PC-3 (cell line): ENCODE data around the gene HOOK1. TPM values are rescaled to one million over a fixed set of nuclear protein-coding genes. Genes with fewer than 3 reads are reported as not detected.

Source experiments
- ATAC-seq: fragments of 200-7000 bp; cut with Tn5 transposase; 2 replicates; pipeline ENCODE4 v1.9.1; 2020; ENCODE audit warnings: mild to moderate bottlenecking, moderate library complexity
- BruUV-seq: library from RNA; stranded (reverse); fragments of 400-500 nt; replicated peaks from 2 replicates; lab custom pipeline; 2021; lab: Mats Ljungman, UMichigan
- CTCF ChIA-PET: fragments of 300-600 bp; sonication (Branson Sonifier 250); formaldehyde crosslinking; loops from one replicate; lab custom pipeline; 2022; ENCODE audit warnings: antibody characterized with exemption; lab: Charles Lee
- POLR2A ChIA-PET: fragments of 300-600 bp; sonication (Branson Sonifier 250); formaldehyde crosslinking; loops from one replicate; lab custom pipeline; 2022; ENCODE audit warnings: antibody characterized with exemption; ENCODE audit not compliant: unreplicated experiment; lab: Charles Lee
- DNase-seq: peaks from one replicate; pipeline ENCODE4 v3.0.0-alpha.2; 2015
- H2AFZ ChIP-seq: fragments of 300-600 bp; sonication (generic); 2 replicates; pipeline ENCODE4 v1.6.0; 2016; ENCODE audit warnings: antibody characterized with exemption, low read length
- H3F3A ChIP-seq: fragments of 300-600 bp; sonication (generic); one replicate; pipeline ENCODE4 v1.6.0; 2017; ENCODE audit warnings: antibody characterized with exemption, low read length, control low read depth, mild to moderate bottlenecking; ENCODE audit not compliant: unreplicated experiment
- H3K27ac ChIP-seq: fragments of 300-600 bp; sonication (generic); 2 replicates; pipeline ENCODE4 v1.5.1; 2016; ENCODE audit warnings: mild to moderate bottlenecking, low read length
- H3K27me3 ChIP-seq: fragments of 300-600 bp; sonication (generic); 2 replicates; pipeline ENCODE4 v1.6.1; 2016; ENCODE audit warnings: low read length, mixed read lengths
- H3K36me3 ChIP-seq: fragments of 300-600 bp; sonication (generic); 2 replicates; pipeline ENCODE4 v1.6.1; 2016; ENCODE audit warnings: low read depth, mixed run types, low read length, mixed read lengths
- H3K4me1 ChIP-seq: fragments of 300-600 bp; sonication (generic); 2 replicates; pipeline ENCODE4 v1.5.1; 2016; ENCODE audit warnings: low read length; ENCODE audit not compliant: insufficient read depth
- H3K4me2 ChIP-seq: fragments of 300-600 bp; sonication (generic); 2 replicates; pipeline ENCODE4 v1.6.0; 2016; ENCODE audit warnings: low read length
- H3K4me3 ChIP-seq: fragments of 300-600 bp; sonication (generic); 2 replicates; pipeline ENCODE4 v1.5.1; 2016; ENCODE audit warnings: mild to moderate bottlenecking, low read length, mixed read lengths
- H3K79me2 ChIP-seq: fragments of 300-600 bp; sonication (generic); 2 replicates; pipeline ENCODE4 v1.6.1; 2017; ENCODE audit warnings: low read length, mixed read lengths
- H3K9ac ChIP-seq: fragments of 300-600 bp; sonication (generic); 2 replicates; pipeline ENCODE4 v1.6.0; 2016; ENCODE audit warnings: mild to moderate bottlenecking, low read length
- H3K9me2 ChIP-seq: fragments of 300-600 bp; sonication (generic); replicated peaks from 2 replicates; pipeline ENCODE4 v1.6.1; 2016; ENCODE audit warnings: mixed run types, low read length, mixed read lengths
- H3K9me3 ChIP-seq: fragments of 300-600 bp; sonication (generic); 2 replicates; pipeline ENCODE4 v1.6.1; 2016; ENCODE audit warnings: low read length, mixed read lengths
- H4K20me1 ChIP-seq: fragments of 300-600 bp; sonication (generic); 2 replicates; pipeline ENCODE4 v1.6.1; 2016; ENCODE audit warnings: low read length, mixed read lengths
- CTCF ChIP-seq: fragments of 300-600 bp; sonication (generic); conservative IDR thresholded peaks from 2 replicates; pipeline ENCODE4 v1.5.1; 2017; ENCODE audit warnings: antibody characterized with exemption, low read depth, mild to moderate bottlenecking, low read length
- EZH2 ChIP-seq: fragments of 300-600 bp; sonication (generic); IDR thresholded peaks from one replicate; pipeline ENCODE4 v1.6.1; 2017; ENCODE audit warnings: antibody characterized with exemption, mild to moderate bottlenecking, low read length; ENCODE audit not compliant: unreplicated experiment
- EZH2phosphoT487 ChIP-seq: fragments of 300-600 bp; sonication (generic); IDR thresholded peaks from 2 replicates; pipeline ENCODE4 v1.6.1; 2018; ENCODE audit warnings: mild to moderate bottlenecking, antibody characterized with exemption, low read length, borderline replicate concordance
- intact Hi-C: fragments of 100-400 bp; cut with micrococcal nuclease; formaldehyde crosslinking; loops from 2 replicates; pipeline ENCODE4 v1.9.0; 2023
- total RNA-seq: library from RNA; depleted of rRNA; stranded (reverse); fragments of >200 nt; gene quantifications from 2 replicates; pipeline ENCODE4 v1.2.3, GENCODE V29; 2014

HOOK1 gene
- total RNA-seq, 1 experiment from 2014 or later: 5.0 TPM

GRCh38 chr1:59788825-59789224 is 25.9 kb upstream of the HOOK1 start:
- H3K79me2 ChIP-seq: no peaks in the 10 kb centered on the region
- H3K9me2 ChIP-seq: no peaks in the 10 kb centered on the region
- TF ChIP-seq EZH2: no peak
- H3K4me1 ChIP-seq: no peaks in the 10 kb centered on the region
- H3K27ac ChIP-seq: no peak overlapping the region
- ChIA-PET POLR2A (no interaction called here), CTCF (no interaction called here)
- no peak for ATAC-seq
- no peak overlapping the region for H3K4me2 ChIP-seq
- H4K20me1 ChIP-seq: no peaks in the 10 kb centered on the region
- H3K9me3 ChIP-seq: no peaks in the 10 kb centered on the region; the same call in 1 of the 2 replicates
- intact Hi-C loops: no loop called here
- H3K27me3 ChIP-seq: peaks cover under 1% of the 10 kb centered on the region; the same call in 1 of the 2 replicates
- BruUV-seq: no TSS peak
- H3K4me3 ChIP-seq: no peak overlapping the region
- H2AFZ ChIP-seq: no peak overlapping the region
- H3K36me3 ChIP-seq: no peaks in the 10 kb centered on the region
- no peaks in the 10 kb centered on the region for H3F3A ChIP-seq
- H3K9ac ChIP-seq: no peak overlapping the region
- no peak for DNase-seq

- DNase-seq: no peak
- Histone ChIP-seq H3K4me3 (no peak overlapping the region), H3K27ac (no peak overlapping the region), H2AFZ (no peak overlapping the region), H3K36me3 (no peaks in the 10 kb centered on the region), H3K27me3 (peaks cover 8% of the 10 kb centered on the region; the same call in 1 of the 2 replicates), H3K9me2 (no peaks in the 10 kb centered on the region), H3K79me2 (no peaks in the 10 kb centered on the region), H3K4me1 (no peaks in the 10 kb centered on the region), H3K9ac (no peak overlapping the region), H4K20me1 (no peaks in the 10 kb centered on the region), H3K4me2 (no peak overlapping the region), H3F3A (no peaks in the 10 kb centered on the region), H3K9me3 (no peaks in the 10 kb centered on the region)
- ChIA-PET POLR2A (no interaction called here), CTCF (no interaction called here)
- intact Hi-C loops: no loop called here
- ATAC-seq: no peak
- BruUV-seq: no TSS peak
- TF ChIP-seq EZH2phosphoT487 (no peak), CTCF (no peak), EZH2 (no peak)
Observed at GRCh38 chr1:59798600-59798999, 16.1 kb upstream of the HOOK1 start.

- no peak overlapping the region for H3K4me2 ChIP-seq
- H3K27me3 ChIP-seq: peaks cover 12% of the 10 kb centered on the region; the same call in 1 of the 2 replicates
- POLR2A ChIA-PET: no interaction called here
- H3F3A ChIP-seq: no peaks in the 10 kb centered on the region
- H3K9me2 ChIP-seq: no peaks in the 10 kb centered on the region
- CTCF ChIA-PET: no interaction called here
- DNase-seq (no peak), ATAC-seq (no peak)
- no TSS peak for BruUV-seq
- H3K9me3 ChIP-seq: no peaks in the 10 kb centered on the region
- H2AFZ ChIP-seq: no peak overlapping the region
- H3K36me3 ChIP-seq: no peaks in the 10 kb centered on the region
- no peak overlapping the region for H3K27ac ChIP-seq
- TF ChIP-seq EZH2 (no peak), EZH2phosphoT487 (no peak), CTCF (no peak)
- intact Hi-C loops: no loop called here
- no peak overlapping the region for H3K9ac ChIP-seq
- H3K4me1 ChIP-seq: no peaks in the 10 kb centered on the region
- H3K4me3 ChIP-seq: no peak overlapping the region
- H4K20me1 ChIP-seq: no peaks in the 10 kb centered on the region
- H3K79me2 ChIP-seq: no peaks in the 10 kb centered on the region
Observed at GRCh38 chr1:59803458-59804038, 11.2 kb upstream of the HOOK1 start.
